Mesendoderm (in vitro differentiated cells): Measurements from ENCODE around the gene APOL1.

Source experiments
- DNase-seq: peaks from one replicate; pipeline ENCODE4 v3.0.0; 2013
- H2AK5ac ChIP-seq: 2 replicates; pipeline ENCODE4 v1.6.1; 2013; ENCODE audit warnings: low read length, inconsistent platforms
- H2BK120ac ChIP-seq: 2 replicates; pipeline ENCODE4 v1.6.1; 2013; ENCODE audit warnings: low read depth, mild to moderate bottlenecking, low read length, moderate library complexity, mixed read lengths
- H2BK15ac ChIP-seq: replicated peaks from 2 replicates; pipeline ENCODE4 v1.6.1; 2013; ENCODE audit warnings: low read depth, mild to moderate bottlenecking, moderate library complexity
- H2BK5ac ChIP-seq: 2 replicates; pipeline ENCODE4 v1.6.1; 2013; ENCODE audit warnings: low read length, inconsistent platforms
- H3K18ac ChIP-seq: 2 replicates; pipeline ENCODE4 v1.6.1; 2013; ENCODE audit warnings: mild to moderate bottlenecking, low read length, mixed read lengths
- H3K23ac ChIP-seq: one replicate; pipeline ENCODE4 v1.6.1; 2013; ENCODE audit warnings: low read length
- H3K27ac ChIP-seq: 2 replicates; pipeline ENCODE4 v1.5.1; 2013; ENCODE audit warnings: low read depth, mild to moderate bottlenecking, inconsistent platforms, low read length, moderate library complexity
- H3K27me3 ChIP-seq: 2 replicates; pipeline ENCODE4 v1.6.1; 2013; ENCODE audit warnings: low read length, control low read depth, mild to moderate bottlenecking, inconsistent platforms; ENCODE audit not compliant: insufficient read depth, poor library complexity
- H3K36me3 ChIP-seq: 2 replicates; pipeline ENCODE4 v1.6.1; 2013; ENCODE audit warnings: low read length, inconsistent platforms; ENCODE audit not compliant: control insufficient read depth, insufficient read depth
- H3K4ac ChIP-seq: one replicate; pipeline ENCODE4 v1.6.1; 2013; ENCODE audit warnings: low read depth, mild to moderate bottlenecking, low read length, moderate library complexity
- H3K4me1 ChIP-seq: 2 replicates; pipeline ENCODE4 v1.6.1; 2013; ENCODE audit warnings: low read depth, low read length, inconsistent platforms; ENCODE audit not compliant: control insufficient read depth
- H3K4me2 ChIP-seq: 2 replicates; pipeline ENCODE4 v1.6.1; 2013; ENCODE audit warnings: low read length
- H3K4me3 ChIP-seq: 2 replicates; pipeline ENCODE4 v1.5.1; 2013; ENCODE audit warnings: mild to moderate bottlenecking, low read length
- H3K56ac ChIP-seq: one replicate; pipeline ENCODE4 v1.6.1; 2013; ENCODE audit warnings: low read length
- H3K79me1 ChIP-seq: 2 replicates; pipeline ENCODE4 v1.6.1; 2013; ENCODE audit warnings: low read length, inconsistent platforms
- H3K79me2 ChIP-seq: 2 replicates; pipeline ENCODE4 v1.6.1; 2013; ENCODE audit warnings: mild to moderate bottlenecking, low read length; ENCODE audit not compliant: control insufficient read depth, insufficient read depth
- H3K9ac ChIP-seq: 2 replicates; pipeline ENCODE4 v1.6.1; 2013; ENCODE audit warnings: low read length, inconsistent platforms
- H4K5ac ChIP-seq: one replicate; pipeline ENCODE4 v1.6.1; 2013; ENCODE audit warnings: low read length
- H4K8ac ChIP-seq: one replicate; pipeline ENCODE4 v1.6.1; 2013; ENCODE audit warnings: low read depth, mild to moderate bottlenecking, control low read depth, low read length, moderate library complexity
- WGBS: extraction: QIAGEN DNeasy Blood & Tissue Kit; methylation state at CpG from one replicate; pipeline ENCODE4 v1.1.7; 2013; ENCODE audit warnings: low lambda C conversion rate, missing lambda C conversion rate; ENCODE audit not compliant: insufficient coverage; ENCODE audit errors: extremely low coverage; 5-methylcytosine and 5-hydroxymethylcytosine counted together

APOL1 gene

GRCh38 chr22:36212901-36213300 lies 40.0 kb upstream of the APOL1 start:
- Histone ChIP-seq H3K18ac (no peak overlapping the region), H3K4me3 (no peak overlapping the region), H4K8ac (no peak overlapping the region), H3K56ac (no peak overlapping the region), H2AK5ac (no peak overlapping the region), H3K4me1 (no peaks in the 10 kb centered on the region), H2BK120ac (no peak overlapping the region), H3K4ac (no peak overlapping the region), H4K5ac (no peak overlapping the region), H3K4me2 (no peak overlapping the region), H3K36me3 (no peaks in the 10 kb centered on the region), H3K23ac (no peak overlapping the region), H2BK15ac (no peak overlapping the region), H3K27ac (no peak overlapping the region), H3K79me1 (no peaks in the 10 kb centered on the region), H3K27me3 (no peaks in the 10 kb centered on the region), H3K79me2 (no peaks in the 10 kb centered on the region), H2BK5ac (no peak overlapping the region), H3K9ac (no peak overlapping the region)
- DNase-seq: no peak

- H4K5ac ChIP-seq: no peak overlapping the region
- no peak overlapping the region for H3K27ac ChIP-seq
- no peak overlapping the region for H2BK120ac ChIP-seq
- no peak overlapping the region for H3K4me3 ChIP-seq
- no peak for DNase-seq
- no peak overlapping the region for H2AK5ac ChIP-seq
- H2BK5ac ChIP-seq: no peak overlapping the region
- H3K79me1 ChIP-seq: no peaks in the 10 kb centered on the region
- H3K4me1 ChIP-seq: no peaks in the 10 kb centered on the region
- H3K9ac ChIP-seq: no peak overlapping the region
- H3K23ac ChIP-seq: no peak overlapping the region
- H3K36me3 ChIP-seq: no peaks in the 10 kb centered on the region
- H2BK15ac ChIP-seq: no peak overlapping the region
- no peaks in the 10 kb centered on the region for H3K79me2 ChIP-seq
- no peak overlapping the region for H3K18ac ChIP-seq
- no peak overlapping the region for H3K4me2 ChIP-seq
- H3K56ac ChIP-seq: no peak overlapping the region
- H3K4ac ChIP-seq: no peak overlapping the region
- H4K8ac ChIP-seq: no peak overlapping the region
- no CpG with 5 or more reads among the region's 4 CpGs for WGBS
- no peaks in the 10 kb centered on the region for H3K27me3 ChIP-seq
Measured at GRCh38 chr22:36213586-36213985, 39.3 kb upstream of the APOL1 start.

- H2BK120ac ChIP-seq: no peak overlapping the region
- no peaks in the 10 kb centered on the region for H3K27me3 ChIP-seq
- no peaks in the 10 kb centered on the region for H3K4me1 ChIP-seq
- H3K4ac ChIP-seq: no peak overlapping the region
- H3K56ac ChIP-seq: no peak overlapping the region
- H2BK5ac ChIP-seq: no peak overlapping the region
- no peak overlapping the region for H3K4me3 ChIP-seq
- no peaks in the 10 kb centered on the region for H3K79me2 ChIP-seq
- DNase-seq: no peak
- no peak overlapping the region for H2BK15ac ChIP-seq
- no peak overlapping the region for H3K23ac ChIP-seq
- H3K79me1 ChIP-seq: no peaks in the 10 kb centered on the region
- H3K9ac ChIP-seq: no peak overlapping the region
- no peak overlapping the region for H4K5ac ChIP-seq
- H2AK5ac ChIP-seq: no peak overlapping the region
- H3K36me3 ChIP-seq: no peaks in the 10 kb centered on the region
- WGBS: no CpG with 5 or more reads among the region's 2 CpGs
- H3K18ac ChIP-seq: no peak overlapping the region
- no peak overlapping the region for H3K27ac ChIP-seq
- H3K4me2 ChIP-seq: no peak overlapping the region
- no peak overlapping the region for H4K8ac ChIP-seq
Measured at GRCh38 chr22:36215981-36216380, 37.0 kb upstream of the APOL1 start.

- H3K4me2 ChIP-seq: no peak overlapping the region
- DNase-seq: no peak
- H3K36me3 ChIP-seq: no peaks in the 10 kb centered on the region
- no peak overlapping the region for H3K9ac ChIP-seq
- no peak overlapping the region for H3K56ac ChIP-seq
- no peaks in the 10 kb centered on the region for H3K4me1 ChIP-seq
- H3K27ac ChIP-seq: no peak overlapping the region
- H2BK15ac ChIP-seq: no peak overlapping the region
- no peak overlapping the region for H3K18ac ChIP-seq
- no peak overlapping the region for H3K23ac ChIP-seq
- H3K4me3 ChIP-seq: no peak overlapping the region
- H3K79me1 ChIP-seq: no peaks in the 10 kb centered on the region
- no peak overlapping the region for H2BK120ac ChIP-seq
- no peak overlapping the region for H4K8ac ChIP-seq
- no peak overlapping the region for H4K5ac ChIP-seq
- no peaks in the 10 kb centered on the region for H3K27me3 ChIP-seq
- H2AK5ac ChIP-seq: no peak overlapping the region
- no peaks in the 10 kb centered on the region for H3K79me2 ChIP-seq
- H3K4ac ChIP-seq: no peak overlapping the region
- WGBS: no CpG with 5 or more reads among the region's 7 CpGs
- no peak overlapping the region for H2BK5ac ChIP-seq
Measured at GRCh38 chr22:36218648-36219193, 34.2 kb upstream of the APOL1 start.

- Histone ChIP-seq H3K18ac (no peak overlapping the region), H3K27me3 (no peaks in the 10 kb centered on the region), H3K4me3 (no peak overlapping the region), H3K9ac (no peak overlapping the region), H3K4me2 (no peak overlapping the region), H3K4me1 (no peaks in the 10 kb centered on the region), H3K56ac (peak overlapping the region; percentile 29), H2AK5ac (no peak overlapping the region), H3K4ac (no peak overlapping the region), H3K79me2 (no peaks in the 10 kb centered on the region), H3K79me1 (no peaks in the 10 kb centered on the region), H4K5ac (no peak overlapping the region), H3K23ac (no peak overlapping the region), H4K8ac (no peak overlapping the region), H2BK5ac (no peak overlapping the region), H3K36me3 (no peaks in the 10 kb centered on the region), H3K27ac (no peak overlapping the region), H2BK15ac (no peak overlapping the region), H2BK120ac (no peak overlapping the region)
- WGBS: no CpG with 5 or more reads among the region's 9 CpGs
- DNase-seq: peak; percentile 47
Measured at GRCh38 chr22:36220451-36220921, 32.4 kb upstream of the APOL1 start.
